HCT116 (cell line): ENCODE measurements around the gene IMPDH1. TPM values are rescaled to one million over a fixed set of nuclear protein-coding genes. Genes with fewer than 3 reads are reported as not detected.
A peak's percentile ranks its signal among the peaks of the same experiment; 100 is the strongest.

Experiments
- ATAC-seq: fragments of 200-7000 bp; cut with Tn5 transposase; 2 replicates; pipeline ENCODE4 v1.9.1; 2020; ENCODE audit warnings: mild to moderate bottlenecking, moderate library complexity
- BruUV-seq: library from RNA; stranded (reverse); fragments of 400-500 nt; replicated peaks from 2 replicates; lab custom pipeline; 2021; lab: Mats Ljungman, UMichigan
- CTCF ChIA-PET: fragments of 300-600 bp; sonication (Branson Sonifier 250); formaldehyde crosslinking; loops from one replicate; lab custom pipeline; 2021; ENCODE audit warnings: antibody characterized with exemption; lab: Charles Lee
- POLR2A ChIA-PET: fragments of 300-600, 350-600 bp; sonication (Branson Sonifier 250); formaldehyde crosslinking; loops from one replicate; lab custom pipeline; 2021; ENCODE audit warnings: antibody characterized with exemption; lab: Charles Lee
- RAD21 ChIA-PET, 2 experiments: fragments of 300-600 bp; sonication (Branson Sonifier 250); formaldehyde crosslinking; loops; one replicate each; lab custom pipeline; 2023; ENCODE audit warnings: low total read pairs in 2 of 2; ENCODE audit not compliant: uncharacterized antibody in 2 of 2, unreplicated experiment in 2 of 2, low non-redundant PET in 1 of 2; lab: Charles Lee
- DNase-seq: peaks from one replicate; pipeline ENCODE4 v3.0.0-alpha.2; 2010; ENCODE audit warnings: low read depth, low spot score
- H2AFZ ChIP-seq: fragments of 200-600 bp; shearing (Covaris generic), sonication (generic); 2 replicates; pipeline ENCODE4 v1.6.1; 2017; ENCODE audit warnings: low read depth, mixed run types, mixed read lengths, antibody characterized with exemption, low read length; ENCODE audit not compliant: poor library complexity, severe bottlenecking
- H3K27ac ChIP-seq: 2 replicates; pipeline ENCODE4 v1.5.1; 2012; ENCODE audit warnings: low read depth, low read length
- H3K27me3 ChIP-seq: fragments of 200-600 bp; sonication (generic); 2 replicates; pipeline ENCODE4 v1.6.1; 2016; ENCODE audit warnings: mixed run types, low read length, mixed read lengths; ENCODE audit not compliant: insufficient read depth
- H3K36me3 ChIP-seq, 2 experiments: fragments of 200-500 bp in 1 of 2; fragments of 200-600 bp in 1 of 2; sonication (Bioruptor generic) in 1 of 2; sonication (generic) in 1 of 2; 2 replicates each; pipeline versions ENCODE4 v1.5.1 to v1.6.1; 2014 to 2016; ENCODE audit warnings: low read length in 2 of 2, inconsistent platforms in 1 of 2, mixed read lengths in 1 of 2, mixed run types in 1 of 2; ENCODE audit not compliant: insufficient read depth in 2 of 2, control insufficient read depth in 1 of 2
- H3K4me1 ChIP-seq, 2 experiments: fragments of 200-600 bp in 1 of 2; sonication (generic) in 1 of 2; 2 replicates each; pipeline versions ENCODE4 v1.5.1 to v1.6.1; 2012 to 2017; ENCODE audit warnings: low read length in 2 of 2, inconsistent platforms in 1 of 2, mild to moderate bottlenecking in 1 of 2, mixed read lengths in 1 of 2, mixed run types in 1 of 2, moderate library complexity in 1 of 2; ENCODE audit not compliant: insufficient read depth in 2 of 2, control insufficient read depth in 1 of 2
- H3K4me2 ChIP-seq: fragments of 200-600 bp; sonication (generic); 2 replicates; pipeline ENCODE4 v1.6.1; 2017; ENCODE audit warnings: mixed run types, low read length, mixed read lengths
- H3K4me3 ChIP-seq, 2 experiments: fragments of 200-600 bp in 1 of 2; sonication (generic) in 1 of 2; replicated peaks in 1 of 2; 2 replicates each; pipeline ENCODE4 v1.5.1; 2011 to 2016; ENCODE audit warnings: low read length in 2 of 2, control low read depth in 1 of 2, low read depth in 1 of 2, mild to moderate bottlenecking in 1 of 2, mixed read lengths in 1 of 2, mixed run types in 1 of 2
- H3K79me2 ChIP-seq: fragments of 200-600 bp; sonication (generic); 2 replicates; pipeline ENCODE4 v1.6.1; 2017; ENCODE audit warnings: mild to moderate bottlenecking, mixed run types, low read length, moderate library complexity, mixed read lengths; ENCODE audit not compliant: insufficient read depth
- H3K9ac ChIP-seq: fragments of 200-600 bp; sonication (generic); 2 replicates; pipeline ENCODE4 v1.6.1; 2016; ENCODE audit warnings: low read length, mixed read lengths
- H3K9me2 ChIP-seq: fragments of 200-600 bp; sonication (generic), shearing (Covaris generic); 2 replicates; pipeline ENCODE4 v1.6.1; 2017; ENCODE audit warnings: mixed run types, mild to moderate bottlenecking, moderate library complexity; ENCODE audit not compliant: insufficient read depth
- H3K9me3 ChIP-seq, 2 experiments: fragments of 200-500 bp in 1 of 2; fragments of 200-600 bp in 1 of 2; sonication (Bioruptor generic) in 1 of 2; sonication (generic) in 1 of 2; 2 replicates each; pipeline ENCODE4 v1.6.1; 2014 to 2017; ENCODE audit warnings: low read length in 2 of 2, mixed read lengths in 2 of 2, inconsistent platforms in 1 of 2, low read depth in 1 of 2, mild to moderate bottlenecking in 1 of 2, mixed run types in 1 of 2, moderate library complexity in 1 of 2; ENCODE audit not compliant: control insufficient read depth in 1 of 2, insufficient read depth in 1 of 2
- H4K20me1 ChIP-seq: fragments of 200-600 bp; sonication (generic), shearing (Covaris generic); 2 replicates; pipeline ENCODE4 v1.6.1; 2017; ENCODE audit warnings: mixed run types, mild to moderate bottlenecking, moderate library complexity; ENCODE audit not compliant: insufficient read depth
- ATF3 ChIP-seq: IDR thresholded peaks from 2 replicates; pipeline ENCODE4 v1.6.1; 2012
- CBX3 ChIP-seq: IDR thresholded peaks from 2 replicates; pipeline ENCODE4 v1.6.1; 2012; ENCODE audit warnings: low read depth
- CEBPB ChIP-seq: IDR thresholded peaks from 2 replicates; pipeline ENCODE4 v1.6.1; 2012; ENCODE audit warnings: low read depth
- CTCF ChIP-seq, 3 experiments: fragments of 200-600 bp in 1 of 3; sonication (generic) in 1 of 3; IDR thresholded peaks in 2 of 3; conservative IDR thresholded peaks in 1 of 3; 2 replicates each; pipeline ENCODE4 v1.5.1; 2012 to 2017; ENCODE audit warnings: low read depth in 2 of 3, low read length in 2 of 3, antibody characterized with exemption in 1 of 3, borderline replicate concordance in 1 of 3, control low read depth in 1 of 3, mild to moderate bottlenecking in 1 of 3, mixed read lengths in 1 of 3, mixed run types in 1 of 3, moderate library complexity in 1 of 3; ENCODE audit not compliant: insufficient read depth in 1 of 3
- EGR1 ChIP-seq: IDR thresholded peaks from 2 replicates; pipeline ENCODE4 v1.6.1; 2012; ENCODE audit warnings: low read depth
- ELF1 ChIP-seq: IDR thresholded peaks from 2 replicates; pipeline ENCODE4 v1.6.1; 2012; ENCODE audit warnings: low read depth, borderline replicate concordance
- EZH2 ChIP-seq: fragments of 200-600 bp; sonication (generic); IDR thresholded peaks from 2 replicates; pipeline ENCODE4 v1.6.1; 2017; ENCODE audit warnings: antibody characterized with exemption, mixed run types
- EZH2phosphoT487 ChIP-seq: fragments of 200-600 bp; IDR thresholded peaks from 2 replicates; pipeline ENCODE4 v1.6.1; 2018; ENCODE audit warnings: antibody characterized with exemption, borderline replicate concordance
- JUND ChIP-seq: IDR thresholded peaks from 2 replicates; pipeline ENCODE4 v1.6.1; 2012
- MAX ChIP-seq: IDR thresholded peaks from 2 replicates; pipeline ENCODE4 v1.6.1; 2012
- POLR2AphosphoS5 ChIP-seq: IDR thresholded peaks from 2 replicates; pipeline ENCODE4 v1.6.1; 2011; ENCODE audit warnings: mild to moderate bottlenecking, low read depth, low read length, moderate library complexity
- RAD21 ChIP-seq: IDR thresholded peaks from 2 replicates; pipeline ENCODE4 v1.6.1; 2012; ENCODE audit warnings: low read depth, mild to moderate bottlenecking
- REST ChIP-seq: IDR thresholded peaks from 2 replicates; pipeline ENCODE4 v1.6.1; 2012; ENCODE audit warnings: low read depth
- SIN3A ChIP-seq: IDR thresholded peaks from 2 replicates; pipeline ENCODE4 v1.6.1; 2012; ENCODE audit warnings: low read depth
- SRF ChIP-seq: IDR thresholded peaks from 2 replicates; pipeline ENCODE4 v1.6.1; 2012; ENCODE audit warnings: low read depth
- TCF7L2 ChIP-seq: IDR thresholded peaks from 2 replicates; pipeline ENCODE4 v1.7.0; 2011; ENCODE audit warnings: borderline replicate concordance, inconsistent platforms; ENCODE audit not compliant: insufficient read depth, insufficient read length; ENCODE audit errors: extremely low read depth
- YY1 ChIP-seq: IDR thresholded peaks from 2 replicates; pipeline ENCODE4 v1.6.1; 2011; ENCODE audit warnings: low read length, low read depth, moderate library complexity, mild to moderate bottlenecking; ENCODE audit not compliant: insufficient replicate concordance; ENCODE audit errors: extremely low read depth
- ZBTB33 ChIP-seq: IDR thresholded peaks from 2 replicates; pipeline ENCODE4 v1.6.1; 2011; ENCODE audit warnings: mild to moderate bottlenecking, low read length, moderate library complexity; ENCODE audit not compliant: insufficient replicate concordance; ENCODE audit errors: extremely low read depth
- ZFX ChIP-seq: fragments of 450-650 bp; IDR thresholded peaks from 2 replicates; pipeline ENCODE4 v1.6.1; 2017
- ZNF274 ChIP-seq: fragments of 200-500 bp; sonication (Bioruptor generic); IDR thresholded peaks from 2 replicates; pipeline ENCODE4 v1.6.1; 2014; ENCODE audit warnings: mild to moderate bottlenecking, low read depth, low read length, inconsistent platforms
- intact Hi-C: fragments of 100-400 bp; cut with micrococcal nuclease; formaldehyde crosslinking; loops from 2 replicates; pipeline ENCODE4 v1.10.0; 2022
- total RNA-seq: library from RNA; stranded (reverse); gene quantifications from one replicate; pipeline ENCODE4 v1.2.1, GENCODE V29; 2021; ENCODE audit not compliant: unreplicated experiment

Gene IMPDH1
- total RNA-seq, 1 experiment from 2014 or later = 98.2 TPM

- peak overlapping the region; percentile 84 to 96; a peak in 2 of 4 replicates for H3K4me3 ChIP-seq
- ChIA-PET CTCF (no interaction called here), RAD21 (no interaction called here), POLR2A (no interaction called here)
- no peak overlapping the region for H3K9ac ChIP-seq
- no peak for ATAC-seq
- no peaks in the 10 kb centered on the region for H3K9me2 ChIP-seq
- H3K79me2 ChIP-seq = peaks cover 33% of the 10 kb centered on the region
- BruUV-seq = no TSS peak
- no peak overlapping the region; the same call in 1 of the 2 replicates for H3K27ac ChIP-seq
- peak overlapping the region; percentile 98 for H3K4me2 ChIP-seq
- H3K27me3 ChIP-seq = no peaks in the 10 kb centered on the region
- intact Hi-C loops = no loop called here
- no peaks in the 10 kb centered on the region for H4K20me1 ChIP-seq
- TF ChIP-seq JUND (no peak), ZNF274 (no peak), ZBTB33 (no peak), EGR1 (no peak), MAX (no peak), SIN3A (no peak), RAD21 (no peak), REST (no peak), EZH2phosphoT487 (no peak), ZFX (no peak), TCF7L2 (no peak), ELF1 (no peak), SRF (no peak), ATF3 (no peak), CTCF (IDR thresholded peaks at IDR 0.05 in 2 of 3, conservative IDR thresholded peaks at IDR 0.05 in 1 of 3; ENCODE audit: borderline replicate concordance in 1 of 3, insufficient read depth in 1 of 3, low read depth in 2 of 3, low read length in 2 of 3) (no peak), POLR2AphosphoS5 (no peak), EZH2 (no peak), CEBPB (no peak), YY1 (no peak), CBX3 (no peak)
- TF ChIP-seq, all 23 proteins: peak for 0
- Histone ChIP-seq H3K4me1 (peaks cover 29 to 40% of the 10 kb centered on the region in 2 experiments), H3K9me3 (no peaks in the 10 kb centered on the region), H3K36me3 (peaks cover 20 to 33% of the 10 kb centered on the region in 2 experiments; a peak in 3 of 4 replicates), H2AFZ (no peak overlapping the region)
- DNase-seq = no peak
Measured at GRCh38 chr7:128403676-128404075, 6.1 kb downstream of the IMPDH1 start.
